Liver (tissue), 9 donors: ENCODE results near the gene GRM1. TPM values are rescaled to one million over a fixed set of nuclear protein-coding genes. Genes with fewer than 3 reads are reported as not detected.

Source experiments
- DNase-seq: peaks from one replicate; pipeline ENCODE4 v3.0.0-alpha.2; 2017; ENCODE audit warnings: low spot score
- H3K27ac ChIP-seq, 2 donors: one replicate each; pipeline ENCODE4 v1.7.0; 2013; ENCODE audit warnings: inconsistent platforms in 2 of 2, low read length in 2 of 2, control low read depth in 1 of 2, low read depth in 1 of 2, mild to moderate bottlenecking in 1 of 2
- H3K27me3 ChIP-seq, 4 donors: one replicate each; pipeline versions ENCODE4 v1.6.1 to v1.7.0; 2013; ENCODE audit warnings: low read length in 3 of 4, inconsistent platforms in 1 of 4, mild to moderate bottlenecking in 1 of 4, moderate library complexity in 1 of 4; ENCODE audit not compliant: control insufficient read depth in 4 of 4, insufficient read depth in 4 of 4
- H3K36me3 ChIP-seq, 4 donors: one replicate each; pipeline versions ENCODE4 v1.6.1 to v1.7.0; 2013; ENCODE audit warnings: low read length in 3 of 4, mild to moderate bottlenecking in 3 of 4, low read depth in 1 of 4, moderate library complexity in 1 of 4; ENCODE audit not compliant: control insufficient read depth in 4 of 4, insufficient read depth in 3 of 4
- H3K4me1 ChIP-seq, 4 donors: one replicate each; pipeline versions ENCODE4 v1.6.1 to v1.7.0; 2013; ENCODE audit warnings: low read length in 3 of 4, mild to moderate bottlenecking in 3 of 4, moderate library complexity in 1 of 4; ENCODE audit not compliant: control insufficient read depth in 4 of 4, insufficient read depth in 4 of 4
- H3K4me3 ChIP-seq, 3 donors: one replicate each; pipeline versions ENCODE4 v1.6.1 to v1.7.0; 2013; ENCODE audit warnings: low read length in 3 of 3, control low read depth in 1 of 3, low read depth in 1 of 3, mild to moderate bottlenecking in 1 of 3
- H3K9ac ChIP-seq, 2 donors: one replicate each; pipeline ENCODE4 v1.7.0; 2013; ENCODE audit warnings: low read length in 2 of 2, mild to moderate bottlenecking in 2 of 2, moderate library complexity in 2 of 2, control low read depth in 1 of 2, low read depth in 1 of 2
- H3K9me3 ChIP-seq, 4 donors: one replicate each; pipeline versions ENCODE4 v1.6.1 to v1.7.0; 2013; ENCODE audit warnings: low read length in 3 of 4; ENCODE audit not compliant: control insufficient read depth in 4 of 4
- ATF3 ChIP-seq: IDR thresholded peaks from 2 replicates; pipeline ENCODE4 v1.6.1; 2016; ENCODE audit warnings: antibody characterized with exemption
- CTCF ChIP-seq: fragments of 150-350 bp; IDR thresholded peaks from 2 replicates; pipeline ENCODE4 v1.5.1; 2017; ENCODE audit warnings: improper control_type of control experiment, low read depth, low read length; ENCODE audit not compliant: missing input control
- EGR1 ChIP-seq, 2 donors: IDR thresholded peaks; 2 replicates each; pipeline ENCODE4 v1.6.1; 2016 to 2018; ENCODE audit warnings: antibody characterized with exemption in 2 of 2, low read depth in 2 of 2
- FOXA1 ChIP-seq: IDR thresholded peaks from 2 replicates; pipeline ENCODE4 v1.6.1; 2016; ENCODE audit warnings: antibody characterized with exemption
- FOXA2 ChIP-seq: IDR thresholded peaks from 2 replicates; pipeline ENCODE4 v1.6.1; 2016; ENCODE audit warnings: antibody characterized with exemption
- GABPA ChIP-seq, 2 donors: IDR thresholded peaks in 1 of 2; conservative IDR thresholded peaks in 1 of 2; 2 replicates each; pipeline ENCODE4 v1.6.1; 2016; ENCODE audit warnings: antibody characterized with exemption in 2 of 2, mild to moderate bottlenecking in 1 of 2, moderate library complexity in 1 of 2
- HNF4A ChIP-seq, 2 donors: conservative IDR thresholded peaks; 2 replicates each; pipeline ENCODE4 v1.6.1; 2016; ENCODE audit warnings: antibody characterized with exemption in 2 of 2, mild to moderate bottlenecking in 2 of 2
- HNF4G ChIP-seq: IDR thresholded peaks from 2 replicates; pipeline ENCODE4 v1.6.1; 2016; ENCODE audit warnings: antibody characterized with exemption
- JUND ChIP-seq, 2 donors: IDR thresholded peaks; 2 replicates each; pipeline ENCODE4 v1.6.1; 2016; ENCODE audit warnings: antibody characterized with exemption in 2 of 2
- MAX ChIP-seq: IDR thresholded peaks from 2 replicates; pipeline ENCODE4 v1.6.1; 2016; ENCODE audit warnings: antibody characterized with exemption
- RAD21 ChIP-seq, 2 donors: IDR thresholded peaks; 2 replicates each; pipeline ENCODE4 v1.6.1; 2016; ENCODE audit warnings: antibody characterized with exemption in 2 of 2, mild to moderate bottlenecking in 2 of 2
- REST ChIP-seq: IDR thresholded peaks from 2 replicates; pipeline ENCODE4 v1.6.1; 2016; ENCODE audit warnings: antibody characterized with exemption, mild to moderate bottlenecking
- RXRA ChIP-seq, 2 donors: IDR thresholded peaks; 2 replicates each; pipeline ENCODE4 v1.6.1; 2017 to 2018; ENCODE audit warnings: antibody characterized with exemption in 2 of 2, mild to moderate bottlenecking in 1 of 2
- SP1 ChIP-seq: IDR thresholded peaks from 2 replicates; pipeline ENCODE4 v1.6.1; 2018; ENCODE audit warnings: antibody characterized with exemption, mild to moderate bottlenecking
- TAF1 ChIP-seq: conservative IDR thresholded peaks from 2 replicates; pipeline ENCODE4 v1.6.1; 2016; ENCODE audit warnings: antibody characterized with exemption, mild to moderate bottlenecking
- YY1 ChIP-seq: IDR thresholded peaks from 2 replicates; pipeline ENCODE4 v1.6.1; 2016; ENCODE audit warnings: antibody characterized with exemption, mild to moderate bottlenecking
- ZBTB33 ChIP-seq: IDR thresholded peaks from 2 replicates; pipeline ENCODE4 v1.6.1; 2016; ENCODE audit warnings: antibody characterized with exemption
- WGBS: extraction: QIAGEN DNeasy Blood & Tissue Kit; methylation state at CpG from one replicate; pipeline ENCODE4 v1.1.7; 2013; 5-methylcytosine and 5-hydroxymethylcytosine counted together
- polyA plus RNA-seq, 2 donors: library from polyadenylated mRNA; stranded (reverse) in 1 of 2; unstranded in 1 of 2; fragments of 200-250 nt in 1 of 2; fragments of >200 nt in 1 of 2; fragmentation: Nextera tagmentation in 1 of 2; extraction: Ambion mirVana in 1 of 2; gene quantifications; one replicate each; pipeline versions ENCODE4 v1.2.1 to v1.2.3, GENCODE V29; 2013 to 2015
- total RNA-seq, 2 donors: library from RNA; depleted of rRNA; stranded (reverse); fragments of >200 nt; gene quantifications; one replicate each; pipeline ENCODE4 v1.2.3, GENCODE V29; 2014
- donor health status: healthy.
- donor health status: healthy.
- donor health status: healthy.
- donor health status: healthy.
- donor health status: healthy.

GRM1 gene
- total and polyA plus RNA-seq, 4 donors, result under 0.01 to 0.05 (median 0.01) TPM; not detected in 1

- Histone ChIP-seq H3K4me1 (no peaks in the 10 kb centered on the region), H3K36me3 (no peaks in the 10 kb centered on the region), H3K27me3 (peaks cover 0 to 6% (median 0%) of the 10 kb centered on the region in 4 donors), H3K9me3 (peaks cover 0 to 3% (median 0%) of the 10 kb centered on the region in 4 donors), H3K27ac (no peak overlapping the region), H3K9ac (no peak overlapping the region), H3K4me3 (no peak overlapping the region)
- TF ChIP-seq GABPA (IDR thresholded peaks at IDR 0.05 in 1 of 2, conservative IDR thresholded peaks at IDR 0.05 in 1 of 2) (no peak), ZBTB33 (no peak), TAF1 (no peak), HNF4A (conservative IDR thresholded peaks at IDR 0.05) (no peak), REST (no peak), FOXA2 (no peak), RXRA (IDR thresholded peaks at IDR 0.05) (no peak), FOXA1 (no peak), ATF3 (no peak), HNF4G (no peak)
- no peak for DNase-seq
- 93% methylated on average over 1 of the region's 1 CpG for WGBS
These were observed 394.0 kb downstream of the GRM1 start for GRCh38 chr6:146422789-146423375.

- H3K27me3 ChIP-seq, result peaks cover 0 to 6% (median 0%) of the 10 kb centered on the region in 4 donors
- no peaks in the 10 kb centered on the region for H3K4me1 ChIP-seq
- 72% methylated on average over 6 of the region's 6 CpGs for WGBS
- no peak for DNase-seq
- no peak overlapping the region for H3K9ac ChIP-seq
- H3K36me3 ChIP-seq, result no peaks in the 10 kb centered on the region
- H3K9me3 ChIP-seq, result peaks cover 0 to 3% (median 0%) of the 10 kb centered on the region in 4 donors
- no peak overlapping the region for H3K4me3 ChIP-seq
- no peak overlapping the region for H3K27ac ChIP-seq
- no peak for TF ChIP-seq TAF1
- TF ChIP-seq FOXA2, result no peak
- TF ChIP-seq MAX, result no peak
- no peak for TF ChIP-seq FOXA1
- no peak for TF ChIP-seq YY1
- no peak for TF ChIP-seq RAD21 (IDR thresholded peaks at IDR 0.05)
- no peak for TF ChIP-seq REST
- no peak for TF ChIP-seq ZBTB33
- TF ChIP-seq JUND (IDR thresholded peaks at IDR 0.05), result no peak
- TF ChIP-seq SP1, result no peak
- TF ChIP-seq CTCF, result no peak
- TF ChIP-seq ATF3, result no peak
- TF ChIP-seq RXRA (IDR thresholded peaks at IDR 0.05), result no peak
- no peak for TF ChIP-seq GABPA (IDR thresholded peaks at IDR 0.05 in 1 of 2, conservative IDR thresholded peaks at IDR 0.05 in 1 of 2)
- no peak for TF ChIP-seq EGR1 (IDR thresholded peaks at IDR 0.05; ENCODE audit: low read depth in 2 of 2)
These were observed 394.6 kb downstream of the GRM1 start for GRCh38 chr6:146423452-146423851.
